Ecto neural progenitor cell (in vitro differentiated cells): ENCODE measurements around the gene RAB10.
"Not testable (repeated sequence)": the region's sequence is repeated elsewhere in the genome, so short reads cannot be mapped to it uniquely, and the experiment has no call there.

Experiments
- DNase-seq: peaks from one replicate; pipeline ENCODE4 v3.0.0-alpha.2; 2018; ENCODE audit warnings: low spot score

The RAB10 gene

DNA sequence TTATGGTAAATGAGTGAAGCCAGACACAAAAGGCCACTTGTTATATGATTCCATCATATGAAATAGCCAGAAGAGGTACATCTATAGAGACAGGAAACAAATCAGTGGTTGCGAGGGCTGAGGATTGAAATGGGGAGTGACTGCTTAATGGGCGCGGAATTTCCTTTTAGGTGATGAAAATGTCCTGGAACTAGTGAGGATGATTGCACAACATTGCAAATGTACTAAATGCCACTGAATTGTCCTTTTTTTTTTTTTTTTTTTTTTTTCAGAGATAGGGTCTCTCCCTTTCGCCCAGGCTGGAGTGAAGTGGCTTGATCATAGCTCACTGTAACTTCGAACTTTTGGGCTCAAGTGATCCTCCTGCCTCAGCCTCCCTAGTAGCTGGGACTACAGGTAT, 123.7 kb downstream of the RAB10 start:
- no peak for DNase-seq

DNA sequence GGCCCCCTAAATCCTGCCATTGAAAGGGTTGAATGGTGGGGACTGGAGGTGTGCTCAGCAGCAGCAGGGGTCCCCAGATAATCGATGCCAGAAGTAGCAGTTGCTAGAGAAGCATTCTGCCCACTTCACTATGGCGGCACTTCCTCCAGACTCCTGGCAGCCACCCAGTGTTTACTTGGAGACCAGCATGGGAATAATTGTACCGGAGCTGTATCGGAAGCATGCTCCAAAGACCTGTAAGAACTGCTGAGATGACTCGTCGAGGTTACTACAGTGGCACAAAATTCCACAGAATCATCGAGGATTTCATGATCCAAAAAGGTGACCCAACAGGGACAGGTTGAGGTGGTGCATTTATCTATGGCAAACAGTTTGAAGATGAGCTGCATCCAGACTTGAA, 128.0 kb downstream of the RAB10 start:
- DNase-seq = no peak

DNA sequence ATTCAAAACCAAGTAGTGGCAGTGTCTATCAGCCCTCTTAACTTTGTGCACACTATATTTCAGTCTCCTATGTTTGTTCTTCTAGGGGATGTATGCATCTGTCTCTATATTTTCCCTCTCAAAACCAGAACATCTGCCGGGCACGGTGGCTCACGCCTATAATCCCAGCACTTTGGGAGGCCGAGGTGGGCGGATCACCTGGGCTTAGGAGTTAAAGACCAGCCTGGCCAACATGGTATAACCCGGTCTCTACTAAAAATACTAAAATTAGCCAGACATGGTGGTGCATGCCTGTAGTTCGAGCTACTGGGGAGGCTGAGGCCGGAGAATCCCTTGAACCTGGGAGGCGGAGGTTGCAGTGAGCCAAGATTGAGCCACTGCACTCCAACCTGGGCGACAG, 129.1 kb downstream of the RAB10 start:
- no peak for DNase-seq

DNA sequence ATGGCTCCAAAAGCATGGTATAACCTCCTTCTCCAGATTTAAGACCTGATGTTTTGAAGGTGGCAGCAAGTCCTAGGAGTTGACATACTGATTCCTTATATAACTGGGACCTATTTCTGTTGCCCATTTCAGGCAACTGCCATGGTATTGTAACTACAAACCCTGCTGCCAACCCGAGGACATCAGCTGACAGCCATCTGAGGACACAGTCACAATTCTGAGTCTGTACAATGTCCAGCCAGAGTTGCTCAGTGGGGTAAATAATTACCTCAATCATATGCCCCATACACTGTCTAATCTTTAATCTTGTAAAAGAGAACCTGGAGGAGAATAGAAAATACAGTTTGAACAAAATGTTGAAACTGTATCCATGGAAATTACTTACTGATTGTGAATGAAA, 130.3 kb downstream of the RAB10 start:
- no peak for DNase-seq

DNA sequence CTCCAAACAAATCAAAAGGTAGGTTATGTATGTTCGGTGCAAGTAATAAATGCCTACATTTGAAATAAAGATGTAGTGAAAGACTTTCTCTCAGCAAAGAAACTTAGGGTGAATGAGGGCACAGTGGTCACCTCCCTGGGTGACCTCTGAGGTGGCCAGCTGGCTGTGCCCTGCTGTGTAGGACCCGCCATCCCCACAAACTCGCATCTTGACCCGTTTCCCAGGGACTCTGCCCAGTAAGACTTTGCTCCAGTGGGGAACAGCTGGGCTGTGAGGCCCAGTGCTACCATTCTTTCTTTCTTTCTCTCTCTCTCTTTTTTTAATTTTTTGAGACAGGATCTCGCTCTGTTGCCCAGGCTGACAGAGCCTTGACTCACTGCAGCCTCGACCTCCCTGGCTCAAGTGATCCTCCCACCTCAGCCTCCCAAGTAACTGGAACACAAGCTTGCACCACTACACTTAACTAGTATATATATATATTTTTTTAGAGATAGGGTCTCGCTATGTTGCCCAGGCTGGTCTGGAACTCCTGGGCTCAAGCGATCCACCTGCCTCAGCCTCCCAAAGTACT, 130.8 kb downstream of the RAB10 start:
- DNase-seq = no peak

DNA sequence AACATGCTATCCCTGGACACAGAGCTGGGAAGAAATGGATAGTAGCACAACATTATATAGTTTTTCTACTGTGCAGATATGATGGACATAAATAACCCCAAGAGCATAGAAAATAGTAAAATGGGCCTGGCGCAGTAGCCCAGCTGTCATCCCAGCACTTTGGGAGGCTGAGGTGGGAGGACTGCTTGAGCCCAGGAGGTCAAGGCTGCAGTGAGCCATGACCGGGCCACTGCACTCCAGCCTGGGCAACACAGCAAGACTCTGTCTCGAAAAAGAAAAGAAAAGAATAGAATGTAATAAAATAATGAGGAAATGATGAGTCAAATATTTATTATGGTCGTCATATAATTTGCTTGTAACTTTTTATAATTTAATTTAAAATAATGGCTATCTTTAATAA, 131.5 kb downstream of the RAB10 start:
- DNase-seq = no peak

DNA sequence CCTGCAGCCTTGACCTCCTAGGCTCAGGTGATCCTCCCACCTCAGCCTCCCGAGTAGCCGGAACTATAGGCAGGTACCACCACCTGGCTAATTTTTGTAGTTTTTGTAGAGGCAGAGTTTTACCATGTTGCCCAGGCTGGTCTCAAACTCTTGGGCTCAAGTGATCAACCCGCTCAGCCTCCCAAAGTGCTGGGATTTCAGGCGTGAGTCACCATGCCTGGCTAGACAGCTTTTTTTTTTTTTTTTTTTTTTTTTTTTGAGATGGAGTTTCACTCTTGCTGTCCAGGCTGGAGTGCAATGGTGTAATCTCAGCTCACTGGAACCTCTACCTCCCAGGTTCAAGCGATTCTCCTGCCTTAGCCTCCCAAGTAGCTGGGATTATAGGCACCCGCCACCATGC, 132.7 kb downstream of the RAB10 start:
- not testable (repeated sequence) for DNase-seq

DNA sequence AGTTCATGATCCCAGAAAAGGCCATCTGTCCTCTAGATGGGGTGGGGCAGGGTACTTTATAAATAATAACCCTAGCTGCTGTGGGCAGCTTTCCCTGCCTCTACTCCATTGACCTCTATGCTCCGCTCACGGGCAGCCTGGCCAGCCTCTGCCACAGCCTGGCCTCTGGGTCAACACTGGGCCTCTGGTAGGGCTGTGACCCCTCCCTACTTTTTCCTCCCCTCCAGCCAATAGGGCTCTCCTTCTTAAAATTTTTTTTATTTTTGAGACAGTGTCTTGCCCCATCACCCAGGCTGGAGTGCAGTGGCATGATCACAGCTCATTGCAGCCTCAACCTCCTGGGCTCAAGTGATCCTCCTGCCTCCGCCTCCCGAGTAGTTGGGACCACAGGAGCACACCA, 134.9 kb downstream of the RAB10 start:
- DNase-seq = no peak

DNA sequence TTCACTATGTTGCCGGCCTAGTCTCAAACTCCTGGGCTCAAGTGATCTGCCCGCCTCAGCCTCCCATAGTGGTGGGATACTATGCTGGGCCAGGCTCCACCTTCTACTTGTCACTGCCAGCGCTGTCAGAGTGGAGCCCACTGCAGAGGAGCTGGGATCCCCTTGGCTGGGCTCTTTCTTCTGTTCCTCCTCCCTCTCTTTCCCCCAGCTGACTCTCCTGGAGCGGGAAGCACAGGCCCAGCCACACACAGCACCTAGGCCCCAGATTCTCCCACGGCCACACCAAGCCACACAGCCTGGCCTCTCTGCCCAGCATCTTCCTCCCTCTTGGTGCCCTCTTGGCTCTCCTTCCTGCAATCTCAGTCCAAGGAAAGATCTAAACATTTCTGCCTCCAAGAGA, 135.3 kb downstream of the RAB10 start:
- no peak for DNase-seq

DNA sequence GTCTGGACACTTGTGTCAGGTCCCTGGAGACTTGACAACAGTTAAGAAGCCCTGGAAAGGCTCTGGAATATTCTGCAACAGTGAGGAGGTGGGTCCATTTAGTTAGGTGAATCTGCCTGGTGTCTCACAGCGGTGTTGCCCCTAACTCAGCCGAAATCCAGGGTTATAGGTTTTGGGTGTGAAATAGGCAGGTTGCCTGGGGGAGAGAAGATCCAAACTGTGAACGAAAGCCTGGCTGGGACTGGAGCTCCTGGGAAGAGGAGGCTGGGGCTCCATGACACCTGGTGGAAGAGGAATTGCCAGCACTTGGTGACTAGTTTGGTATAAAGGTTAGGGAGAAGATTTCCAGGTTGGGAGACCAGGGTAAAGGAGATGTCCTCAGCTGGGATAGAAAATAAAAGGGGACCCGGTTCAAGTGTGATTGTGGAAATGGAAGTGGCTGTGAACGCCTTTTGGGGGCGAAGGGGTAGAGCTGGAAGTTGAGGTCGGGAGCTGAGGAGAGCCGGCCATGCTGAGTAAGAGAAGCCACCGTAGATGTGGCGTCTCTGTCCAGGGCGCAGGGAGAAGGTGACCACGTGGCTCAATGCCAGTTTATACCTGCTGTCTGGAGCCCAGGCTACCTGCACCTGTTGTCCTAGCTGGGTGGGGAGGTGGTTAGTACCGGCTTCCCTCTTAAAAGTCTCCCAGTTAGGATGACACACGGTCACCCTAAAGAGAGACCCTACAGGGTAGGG, 136.0 kb downstream of the RAB10 start:
- DNase-seq = no peak

DNA sequence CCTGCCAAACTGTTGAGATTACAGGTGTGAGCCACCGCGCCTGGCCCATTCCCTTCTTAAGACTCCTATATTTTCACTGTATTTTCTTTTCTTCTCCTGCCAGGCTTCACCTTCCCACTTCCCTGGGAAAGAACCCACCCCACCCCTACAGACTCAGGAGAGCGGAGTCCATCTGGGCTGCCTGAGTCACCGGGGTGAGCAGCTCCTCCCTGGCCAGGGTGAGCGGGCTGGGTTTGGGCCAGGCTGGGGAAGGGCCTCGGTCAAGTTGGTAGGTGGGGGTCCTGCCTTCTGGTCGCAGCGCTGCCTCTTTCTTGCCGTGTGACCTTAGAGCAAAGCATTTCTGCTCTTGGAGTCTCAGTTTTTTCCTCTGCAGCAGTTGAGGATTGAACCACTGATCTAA, 136.9 kb downstream of the RAB10 start:
- DNase-seq = no peak

DNA sequence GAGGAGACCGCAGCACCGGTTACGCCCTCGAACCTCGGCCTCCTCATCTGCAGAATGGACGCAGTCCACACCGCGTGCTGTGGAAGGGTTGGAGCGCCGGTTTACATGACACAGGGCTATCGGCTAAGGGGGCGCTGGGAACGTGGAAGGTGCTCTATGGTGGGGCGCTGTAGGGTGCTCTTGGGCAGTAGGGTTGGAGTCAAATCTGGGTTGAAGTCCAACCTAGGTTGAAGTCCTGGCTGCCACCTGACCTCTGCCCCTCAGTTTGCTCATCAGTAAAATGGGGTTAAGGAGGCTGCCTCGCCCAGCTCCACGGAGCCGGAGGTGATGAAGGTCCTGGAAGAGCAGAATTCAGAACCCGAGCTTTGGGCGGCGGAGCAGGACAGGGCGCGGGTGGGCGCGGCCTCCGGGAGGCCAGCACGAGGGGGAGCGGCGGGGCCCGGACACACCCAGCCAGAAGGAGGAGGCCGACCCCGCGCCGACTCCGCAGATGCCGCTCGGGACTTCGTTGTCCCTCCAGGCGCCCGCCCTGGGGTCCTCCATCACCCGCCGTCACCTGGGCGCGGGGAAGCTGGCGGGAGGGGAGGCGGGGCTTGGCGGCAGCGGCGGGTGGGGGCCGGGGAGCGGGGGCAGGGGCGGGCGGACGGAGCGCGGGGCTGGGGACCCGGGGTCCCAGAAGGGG, 138.4 kb downstream of the RAB10 start:
- no peak for DNase-seq

DNA sequence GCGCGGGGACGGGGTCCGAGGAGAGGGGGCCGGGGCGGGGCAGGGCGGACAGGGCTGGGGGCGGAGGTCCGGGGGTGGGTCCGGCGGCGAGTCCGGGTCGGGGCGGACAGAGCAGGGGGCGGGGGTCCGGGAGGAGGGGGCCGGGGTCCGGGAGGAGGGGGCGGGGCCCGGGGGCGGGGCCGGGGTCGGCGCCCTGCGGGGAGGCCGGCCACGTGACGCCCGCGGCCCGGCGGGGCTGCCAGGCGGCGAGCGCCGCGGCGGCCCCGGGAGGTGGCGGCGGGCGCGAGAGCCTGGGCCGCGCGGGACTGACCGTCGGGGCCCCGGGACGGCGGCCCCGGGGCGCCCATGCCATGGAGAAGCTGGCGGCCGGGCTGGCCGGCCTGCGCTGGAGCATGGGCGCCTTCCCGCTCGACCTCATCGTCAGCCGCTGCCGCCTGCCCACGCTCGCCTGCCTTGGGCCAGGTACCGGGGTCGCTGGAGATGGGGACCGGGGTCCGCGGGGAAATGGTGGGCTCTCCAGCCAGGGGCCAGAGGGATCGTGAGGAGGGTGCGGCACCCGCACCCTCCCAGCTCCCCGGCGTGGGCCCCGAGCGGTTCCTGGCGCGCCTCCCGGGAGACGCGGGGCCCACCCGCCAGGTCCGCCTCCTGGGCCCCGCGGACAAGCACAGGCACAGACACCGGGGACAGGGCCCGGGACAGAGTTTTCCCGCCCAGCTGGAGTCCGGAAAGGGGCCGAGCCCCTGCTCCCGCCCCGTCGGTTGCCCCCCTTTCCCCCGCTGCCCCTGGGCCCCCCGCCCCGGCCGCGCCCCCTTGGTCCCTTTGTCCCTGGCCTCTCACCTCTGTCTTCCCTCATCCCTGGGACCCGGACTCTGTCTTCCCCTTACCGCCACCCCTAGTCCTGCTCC, 139.2 kb downstream of the RAB10 start, which contains the start of gene GAREM2:
TSS of gene GAREM2 (plus strand) at position 218 of the 905 bp plus-strand sequence. CDS start at position 351, 133 bp downstream.
- peak; percentile 75 for DNase-seq

DNA sequence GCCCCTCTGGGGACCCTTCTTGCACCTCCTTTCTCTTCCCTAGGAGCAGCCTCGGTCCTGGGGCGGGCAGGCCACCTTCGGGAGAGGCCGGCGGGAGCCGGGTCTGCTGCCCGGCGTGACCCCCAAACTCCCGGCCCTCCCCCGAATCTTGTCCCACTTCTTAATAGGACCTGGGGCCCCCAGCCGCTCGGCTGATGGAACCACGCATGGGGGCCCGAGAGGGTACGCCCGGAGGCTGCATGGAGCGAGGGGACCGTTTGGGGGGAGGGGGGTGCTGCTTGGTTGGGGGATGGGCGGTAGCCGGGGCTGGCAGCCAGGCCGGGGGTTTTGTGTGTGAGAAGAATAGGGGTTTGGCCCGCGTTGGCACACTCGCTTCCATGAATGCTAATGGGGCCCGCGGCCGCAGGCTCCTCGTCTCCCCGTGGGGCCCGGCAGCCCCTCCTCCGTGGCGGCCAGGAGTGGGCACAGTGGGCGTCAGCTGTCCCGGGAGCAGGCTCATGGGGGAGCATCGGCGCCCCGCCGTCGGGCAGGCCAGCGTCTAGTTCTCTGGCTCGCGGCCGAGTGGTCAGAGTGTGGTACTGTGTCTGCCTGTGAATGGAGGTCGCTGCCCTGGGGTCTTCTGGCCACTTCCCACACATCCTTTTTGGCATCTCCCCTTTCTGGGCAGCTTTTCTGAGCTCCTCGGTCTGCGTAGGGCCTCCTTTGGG, 140.0 kb downstream of the RAB10 start:
- peak; percentile 69 for DNase-seq

DNA sequence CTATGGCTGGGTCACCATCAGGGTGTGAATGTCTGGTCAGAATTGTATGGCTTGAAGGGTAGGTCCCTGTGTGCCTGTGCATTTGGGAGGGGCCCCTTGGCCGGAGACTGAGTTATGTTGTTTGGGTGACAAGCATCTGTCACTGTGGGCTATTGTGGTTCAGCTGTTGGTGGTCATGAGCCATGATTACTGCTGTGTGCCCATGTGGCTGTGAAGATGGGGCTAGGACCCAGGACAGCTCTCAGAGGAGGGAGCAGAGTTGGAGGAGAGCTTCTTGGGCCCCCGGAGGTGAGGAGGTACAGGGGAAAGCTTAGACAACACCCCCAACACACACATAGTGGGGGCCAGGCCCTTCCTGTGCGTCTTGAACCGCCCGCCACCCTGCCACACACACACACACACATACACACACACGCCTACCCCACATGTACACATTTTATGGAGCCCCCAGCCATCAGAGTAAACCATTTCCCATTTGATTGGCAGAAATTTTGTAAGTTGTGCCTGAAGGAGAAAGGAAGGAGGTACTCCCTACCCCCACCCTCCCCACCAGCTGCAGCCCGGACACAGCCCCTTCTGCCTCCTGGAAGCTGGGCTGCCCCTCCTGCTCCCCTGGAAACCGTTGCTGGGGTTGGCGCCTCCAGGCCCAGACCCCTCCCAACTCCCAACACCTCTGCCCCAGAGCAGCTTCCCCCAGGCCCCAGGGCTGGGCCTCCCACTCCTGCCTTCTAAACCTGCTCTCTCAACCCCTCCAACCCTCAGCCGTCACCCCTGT, 141.0 kb downstream of the RAB10 start:
- DNase-seq = no peak

DNA sequence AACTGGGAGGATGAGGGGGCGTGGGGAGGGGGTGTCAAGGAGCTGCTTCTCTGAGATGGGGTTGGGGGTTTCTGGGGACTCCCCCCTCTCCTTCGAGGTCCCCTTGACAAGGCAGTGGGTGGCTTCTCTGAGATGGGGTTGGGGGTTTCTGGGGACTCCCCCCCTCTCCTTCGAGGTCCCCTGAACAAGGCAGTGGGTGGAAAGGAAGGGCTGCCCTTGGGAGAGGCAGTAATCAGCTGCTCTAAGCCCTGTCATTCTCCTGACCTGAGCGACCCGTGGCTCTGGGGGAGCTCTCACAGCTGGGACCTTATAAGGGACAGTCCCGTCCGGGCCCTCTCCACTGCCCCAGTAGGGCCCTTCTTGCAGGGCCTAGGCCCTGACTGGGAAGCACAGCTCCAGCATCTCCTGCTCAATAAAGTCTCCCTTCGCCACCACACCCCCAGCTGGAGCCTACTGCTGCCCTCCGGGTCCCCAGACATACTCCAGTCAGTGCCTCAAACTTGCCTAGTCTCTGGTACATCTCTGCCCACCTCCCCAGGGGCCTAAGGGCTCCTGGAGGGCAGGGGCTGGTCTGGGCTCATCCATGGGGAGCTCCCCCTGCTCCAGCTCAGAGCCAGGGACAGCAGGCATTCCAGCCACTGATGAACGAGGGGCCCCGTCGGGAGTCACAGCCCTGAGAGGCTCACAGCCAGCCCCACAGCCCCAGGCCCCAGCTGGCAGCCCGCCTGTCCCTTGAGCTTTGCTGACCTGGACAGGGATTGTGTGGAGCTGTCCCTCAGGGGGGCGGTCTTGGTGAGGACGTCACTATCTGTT, 141.8 kb downstream of the RAB10 start:
- DNase-seq = peak; percentile 62

DNA sequence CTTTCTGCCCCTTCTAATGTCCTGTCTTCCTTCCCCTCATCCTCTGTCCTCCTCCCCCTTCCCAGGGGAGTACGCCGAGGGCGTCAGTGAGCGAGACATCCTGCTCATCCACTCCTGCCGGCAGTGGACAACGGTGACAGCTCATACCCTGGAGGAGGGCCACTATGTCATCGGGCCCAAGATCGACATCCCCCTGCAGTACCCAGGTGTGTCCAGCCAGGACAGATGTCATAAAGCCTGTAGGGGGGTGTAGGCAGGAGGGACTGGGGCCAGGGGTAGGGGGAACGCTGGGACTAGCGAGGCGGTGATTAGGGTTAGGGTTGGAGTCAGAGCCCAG, 142.4 kb downstream of the RAB10 start:
- DNase-seq = no peak

DNA sequence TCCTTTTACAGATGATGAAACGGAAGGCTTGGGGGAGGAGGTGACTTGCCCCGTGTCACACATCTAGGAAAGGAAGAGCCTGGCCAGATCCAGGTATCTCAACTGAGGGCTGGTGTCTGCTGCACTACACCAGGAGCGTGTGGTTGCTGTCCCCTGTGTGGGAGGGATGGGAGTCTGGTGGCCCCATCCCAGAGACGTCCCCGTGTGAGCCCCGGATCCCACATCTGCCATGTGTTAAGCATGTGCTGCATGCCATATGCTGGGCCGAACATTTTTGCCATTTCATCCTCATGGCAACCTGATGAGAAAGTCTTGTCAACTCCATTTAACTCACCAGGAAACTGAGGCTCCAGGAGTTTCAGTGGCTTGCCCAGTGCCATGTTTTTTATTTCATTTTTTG, 143.2 kb downstream of the RAB10 start:
- DNase-seq = no peak

DNA sequence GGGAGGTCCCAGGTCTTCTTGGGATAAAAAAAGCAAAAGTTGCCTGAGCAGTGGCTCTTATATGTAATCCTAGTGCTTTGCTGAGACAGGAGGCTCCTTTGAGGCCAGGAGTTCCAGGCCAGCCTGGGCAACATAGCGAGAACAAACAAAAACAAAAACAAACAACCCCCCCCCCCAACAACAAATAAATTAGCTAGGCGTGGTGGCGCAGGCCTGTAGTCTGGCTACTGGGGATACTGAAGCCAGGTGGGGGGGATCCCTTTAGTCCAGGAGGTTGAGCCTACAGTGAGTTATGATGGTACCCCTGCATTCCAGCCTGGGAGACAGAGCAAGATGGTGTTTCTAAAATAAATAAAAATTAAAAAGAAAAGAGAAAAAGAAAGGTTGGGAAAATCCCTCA, 144.4 kb downstream of the RAB10 start:
- no peak for DNase-seq

DNA sequence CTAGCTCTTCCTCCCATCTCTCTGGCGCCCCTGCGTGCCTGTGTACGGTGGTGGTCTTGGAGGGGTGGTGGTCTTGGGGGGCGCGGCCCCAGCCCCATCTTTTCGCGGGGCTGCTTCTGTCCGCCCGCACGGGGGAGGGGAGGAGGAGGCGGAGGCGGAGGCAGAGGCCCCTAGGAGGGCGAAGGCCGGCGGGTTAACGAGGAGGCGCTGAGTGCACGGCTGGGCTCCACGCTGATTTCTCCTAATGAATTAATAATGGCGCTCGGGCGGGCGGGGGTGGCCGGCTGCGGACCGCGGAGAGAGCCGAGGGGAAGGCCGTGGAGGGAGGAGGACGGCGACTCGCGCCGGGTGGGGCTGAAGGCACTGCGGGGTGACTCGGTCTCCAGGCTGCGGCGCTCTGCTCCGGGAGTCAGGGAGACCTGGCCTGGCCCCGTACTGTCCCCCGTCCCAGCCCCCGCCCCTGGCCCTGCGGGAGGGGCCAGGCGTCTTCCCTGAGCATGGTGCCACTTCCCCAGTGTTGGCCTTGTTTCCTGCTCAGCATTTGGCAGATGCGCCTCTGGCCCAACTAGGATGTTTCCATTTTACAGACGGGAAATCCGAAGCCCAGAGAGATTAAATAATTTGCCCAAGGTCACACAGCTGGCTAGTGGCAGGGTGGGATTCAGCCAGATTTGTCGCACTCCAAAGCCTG, 145.0 kb downstream of the RAB10 start:
- DNase-seq = peak; percentile 75
